Stimulated activated CD8-positive, alpha-beta memory T cell treated with anti-CD3 and anti-CD28 coated beads, Interleukin-12 subunit alpha, Interleukin-12 subunit beta, amount 100 ng/mL, for 1 hour (primary cell): ENCODE measurements around the gene SYNE3.

Experiments used
- DNase-seq: peaks from one replicate; pipeline ENCODE4 v3.0.0-alpha.2; 2020; ENCODE audit warnings: low read depth

The SYNE3 gene

DNA sequence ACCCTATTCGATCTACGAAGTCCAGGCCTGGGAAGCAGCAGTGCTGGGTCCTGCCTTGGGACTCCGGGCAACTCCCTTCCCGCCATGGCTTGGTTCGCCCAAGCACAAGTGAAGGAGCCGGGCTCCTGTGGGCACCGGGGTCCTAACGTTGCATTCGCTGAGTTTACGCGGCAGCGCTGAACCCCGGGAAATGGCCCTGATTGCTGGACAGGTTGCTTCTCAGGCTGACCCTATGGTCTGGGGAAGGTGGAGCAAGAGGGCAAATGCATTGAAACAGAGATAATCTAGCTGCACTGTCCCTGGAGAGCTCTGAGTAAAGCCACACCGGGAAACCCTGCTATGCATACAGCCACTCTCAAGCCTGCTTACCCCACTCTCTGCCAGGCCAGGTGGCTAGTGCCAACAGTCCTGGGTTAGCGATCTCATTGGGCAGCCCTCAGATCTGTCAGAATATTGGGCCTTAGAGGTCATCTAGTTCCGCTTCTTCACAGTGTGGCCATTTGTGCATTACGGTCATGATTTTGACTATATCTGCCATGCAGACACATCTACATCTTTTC is 11.3 kb downstream of the SYNE3 start:
- DNase-seq, result no peak

GRCh38 chr14:95504135-95505029 is 12.1 kb downstream of the SYNE3 start:
- no peak for DNase-seq

GRCh38 chr14:95503365-95504134 is 12.9 kb downstream of the SYNE3 start:
- DNase-seq, result no peak

DNA sequence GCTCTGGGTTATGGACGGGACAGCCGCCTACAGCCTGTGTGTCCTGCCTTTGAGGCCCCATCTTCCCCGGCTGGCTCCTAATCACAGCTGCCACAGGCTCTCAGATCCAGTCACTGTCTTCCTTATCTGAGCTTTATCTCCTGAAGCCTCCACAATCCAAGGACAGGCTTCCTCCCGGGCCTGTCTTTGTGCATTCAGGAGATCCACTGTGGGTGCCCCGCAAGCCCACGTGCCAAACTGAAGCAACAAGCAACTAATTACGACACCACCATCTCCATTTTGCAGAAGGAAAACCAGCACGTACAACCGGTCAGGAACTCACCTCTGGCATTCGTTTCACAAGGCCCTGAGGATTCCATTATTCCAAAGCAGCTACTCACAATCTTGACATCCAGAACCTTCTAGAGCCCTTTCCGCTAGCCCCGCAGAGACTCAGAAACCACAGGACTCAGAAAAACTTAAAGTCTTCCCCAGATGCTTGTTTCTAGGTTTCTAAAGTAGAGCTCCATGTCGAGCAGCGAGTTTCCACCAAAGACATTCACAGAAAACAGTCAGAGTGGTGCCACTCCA is 14.0 kb downstream of the SYNE3 start:
- no peak for DNase-seq

- no peak for DNase-seq
Measured at GRCh38 chr14:95500772-95501401, 15.6 kb downstream of the SYNE3 start.

DNA sequence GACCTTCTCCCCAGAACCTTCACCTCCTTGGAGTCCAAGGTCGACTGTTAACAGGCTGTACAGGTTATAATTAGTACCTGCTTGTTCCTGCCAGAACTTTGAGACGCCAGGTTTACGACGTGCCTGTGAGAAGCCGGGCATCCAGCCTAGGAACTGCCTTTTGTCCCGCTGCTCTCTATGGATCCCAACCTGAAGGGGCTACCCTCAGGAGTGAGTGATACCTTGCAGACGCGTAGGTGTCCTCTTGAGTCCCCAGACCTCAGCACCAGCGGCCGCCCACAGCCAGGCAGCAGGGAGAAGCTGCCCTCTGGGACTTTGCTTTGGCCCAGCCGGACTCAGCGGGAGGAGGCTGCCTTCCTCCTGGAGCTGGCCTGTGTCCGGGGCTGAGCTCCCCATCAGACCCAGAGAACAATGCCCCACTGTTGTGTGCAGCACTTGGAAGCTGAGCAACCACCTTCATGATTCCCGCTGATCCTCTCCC is 16.2 kb downstream of the SYNE3 start:
- DNase-seq, result no peak

DNA sequence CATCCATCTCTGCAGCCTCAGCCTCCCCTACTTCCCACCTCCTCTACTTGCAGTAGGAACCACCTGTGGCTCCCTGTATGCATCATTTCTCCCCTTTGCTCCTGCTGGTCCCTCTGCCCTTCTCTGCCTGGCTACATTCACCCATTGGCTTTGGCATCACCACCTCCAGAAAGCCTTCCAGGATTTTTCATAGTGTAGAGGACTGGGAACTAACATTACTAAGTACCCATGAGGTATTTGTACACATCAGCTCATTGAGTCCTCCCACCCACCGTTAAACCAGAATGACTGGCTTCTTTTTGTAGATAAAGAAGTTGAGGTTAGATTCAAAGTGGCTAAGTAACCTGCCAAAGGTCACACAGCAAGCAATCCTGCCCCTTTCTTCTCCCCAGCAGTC is 17.1 kb downstream of the SYNE3 start:
- no peak for DNase-seq

GRCh38 chr14:95498622-95499353 is 17.7 kb downstream of the SYNE3 start:
- DNase-seq, result no peak

DNA sequence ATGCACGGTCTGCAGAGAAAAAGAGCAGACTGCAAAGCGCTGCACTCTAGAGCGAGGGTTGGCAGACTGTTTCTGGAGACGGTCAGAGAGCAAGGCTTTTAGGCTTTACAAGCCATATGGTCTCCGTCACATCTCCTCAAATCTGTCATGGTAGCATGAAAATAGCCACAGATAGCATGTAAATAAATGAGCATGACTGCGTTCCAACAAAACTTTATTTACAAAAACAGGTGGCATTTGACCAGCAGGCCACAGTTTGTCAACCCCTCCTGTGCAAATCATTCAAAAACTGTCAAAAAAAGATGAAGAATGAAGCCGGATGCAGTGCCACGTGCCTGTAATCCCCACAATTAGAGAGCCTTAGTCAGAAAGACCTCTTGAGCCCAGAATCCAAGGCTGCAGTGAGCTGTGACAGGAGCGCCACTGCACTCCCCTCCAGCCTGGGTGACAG is 18.9 kb downstream of the SYNE3 start:
- no peak for DNase-seq

GRCh38 chr14:95496690-95497259 is 19.7 kb downstream of the SYNE3 start:
- no peak for DNase-seq

GRCh38 chr14:95496111-95496681 is 20.3 kb downstream of the SYNE3 start:
- DNase-seq, result no peak

- no peak for DNase-seq
Measured at GRCh38 chr14:95495538-95496025, 20.9 kb downstream of the SYNE3 start.

- no peak for DNase-seq
Measured at GRCh38 chr14:95495076-95495475, 21.4 kb downstream of the SYNE3 start.

DNA sequence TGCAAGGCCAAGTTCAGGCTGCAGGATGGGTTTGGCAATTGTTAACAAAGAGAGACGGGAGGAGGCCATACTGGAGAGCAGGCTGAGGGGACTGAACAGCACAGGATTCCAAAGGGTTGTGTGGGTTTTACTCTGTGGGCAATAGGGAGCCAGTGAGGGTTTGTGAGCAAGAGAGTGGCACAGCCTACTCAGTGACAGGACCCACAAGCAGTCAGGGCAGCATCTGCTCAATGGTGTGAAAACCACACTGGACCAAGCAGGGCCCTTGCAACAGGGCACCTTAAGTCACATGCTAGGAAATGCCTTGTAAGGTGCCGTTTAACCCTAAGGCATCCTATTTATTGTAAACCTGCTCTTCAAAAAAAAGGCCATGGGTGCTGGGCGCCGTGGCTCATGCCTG is 22.0 kb downstream of the SYNE3 start:
- no peak for DNase-seq

DNA sequence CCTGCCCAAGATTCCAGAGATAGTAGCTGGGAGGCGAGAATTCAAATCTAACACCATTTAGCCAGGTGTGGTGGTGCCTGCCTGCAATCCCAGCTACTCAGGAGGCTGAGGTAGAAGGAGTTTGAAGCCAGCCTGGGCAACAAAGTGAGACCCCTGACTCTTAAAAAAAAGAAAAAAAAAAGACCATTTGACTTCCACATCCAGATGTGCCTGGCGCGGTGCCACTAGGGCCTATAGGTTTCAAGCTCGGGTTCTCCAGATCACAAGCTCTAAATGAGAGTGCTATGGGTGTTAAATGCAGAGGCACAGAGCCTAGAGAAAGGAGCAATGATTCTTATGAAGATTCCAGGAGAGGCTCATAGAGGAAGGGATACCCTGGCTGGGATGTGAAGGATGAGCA is 22.5 kb downstream of the SYNE3 start:
- DNase-seq, result no peak

GRCh38 chr14:95493503-95493902 is 22.9 kb downstream of the SYNE3 start:
- DNase-seq, result no peak

DNA sequence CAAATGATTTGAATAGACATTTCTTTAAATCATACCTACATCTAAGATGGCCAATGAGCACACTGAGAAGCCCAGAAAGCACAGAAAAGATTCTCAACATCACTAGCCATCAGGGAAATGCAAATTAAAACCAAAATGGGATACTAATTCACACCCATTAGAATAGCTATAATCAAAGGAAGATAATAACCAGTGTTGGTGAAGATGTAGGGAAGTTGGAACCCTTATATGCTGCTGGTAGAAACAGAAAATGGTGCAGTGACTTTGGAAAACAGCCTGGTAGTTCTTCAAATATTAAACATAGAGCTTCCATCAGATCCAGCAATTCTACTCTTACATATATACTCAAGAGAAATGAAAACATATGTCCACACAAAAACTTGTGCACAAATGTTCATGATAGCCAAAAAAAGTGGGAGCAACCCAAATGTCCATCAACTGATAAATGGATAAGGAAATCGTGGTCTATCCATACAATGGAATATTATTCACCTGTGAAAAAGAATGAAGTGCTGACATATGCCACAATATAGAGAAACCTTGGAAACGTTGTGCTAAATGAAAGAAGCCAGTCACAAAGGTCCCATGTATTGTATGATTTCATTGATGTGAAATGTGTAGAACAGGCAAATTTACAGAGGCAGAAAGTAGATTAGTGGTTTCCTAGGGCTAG is 24.4 kb downstream of the SYNE3 start:
- no peak for DNase-seq

- no peak for DNase-seq
Measured at GRCh38 chr14:95490727-95491451, 25.6 kb downstream of the SYNE3 start.

DNA sequence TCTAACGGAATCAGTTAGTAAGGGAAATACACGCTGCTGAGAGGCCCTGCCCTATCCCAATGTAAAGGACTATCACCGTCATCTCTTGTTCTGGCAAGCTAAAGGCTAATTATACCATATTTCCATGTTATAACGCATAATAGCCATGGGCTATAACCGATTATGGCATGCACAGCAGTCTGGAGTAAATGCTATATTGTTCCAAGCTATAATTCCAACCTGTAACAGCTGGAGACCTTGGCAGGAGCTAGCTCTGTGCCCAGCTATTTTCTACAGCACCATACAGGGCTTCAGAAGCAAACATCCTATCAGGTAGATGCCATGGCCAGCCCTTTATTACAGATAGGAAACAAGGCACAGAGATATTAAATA is 26.3 kb downstream of the SYNE3 start:
- no peak for DNase-seq
